MM.1S (cell line): Measurements from ENCODE around the gene ING3.

ENCODE experiments used
- DNase-seq: peaks from one replicate; pipeline ENCODE4 v3.0.0-alpha.2; 2015
- H2AFZ ChIP-seq: fragments of 300-600 bp; sonication (generic); 2 replicates; pipeline ENCODE4 v1.6.0; 2016; ENCODE audit warnings: antibody characterized with exemption, low read length
- H3F3A ChIP-seq: fragments of 300-600 bp; sonication (generic); 2 replicates; pipeline ENCODE4 v1.6.1; 2016; ENCODE audit warnings: mild to moderate bottlenecking, antibody characterized with exemption, low read length, moderate library complexity, mixed read lengths; ENCODE audit not compliant: insufficient read depth
- H3K27ac ChIP-seq: fragments of 300-600 bp; sonication (generic); 2 replicates; pipeline ENCODE4 v1.5.1; 2016; ENCODE audit warnings: mild to moderate bottlenecking, low read length
- H3K27me3 ChIP-seq: fragments of 300-600 bp; sonication (generic); replicated peaks from 2 replicates; pipeline ENCODE4 v1.6.0; 2016; ENCODE audit warnings: low read length; ENCODE audit not compliant: insufficient read depth
- H3K36me3 ChIP-seq: fragments of 300-600 bp; sonication (generic); replicated peaks from 2 replicates; pipeline ENCODE4 v1.6.1; 2016; ENCODE audit warnings: mild to moderate bottlenecking, low read length, mixed read lengths; ENCODE audit not compliant: insufficient read depth
- H3K4me1 ChIP-seq: fragments of 300-600 bp; sonication (generic); 2 replicates; pipeline ENCODE4 v1.6.1; 2016; ENCODE audit warnings: low read length, mixed read lengths
- H3K4me2 ChIP-seq: fragments of 300-600 bp; sonication (generic); 2 replicates; pipeline ENCODE4 v1.6.0; 2016; ENCODE audit warnings: low read depth, low read length
- H3K4me3 ChIP-seq: fragments of 300-600 bp; sonication (generic); 2 replicates; pipeline ENCODE4 v1.5.1; 2016; ENCODE audit warnings: low read length, mixed read lengths
- H3K79me2 ChIP-seq: fragments of 300-600 bp; sonication (generic); 2 replicates; pipeline ENCODE4 v1.6.1; 2016; ENCODE audit warnings: mixed run types, low read length, mixed read lengths
- H3K9ac ChIP-seq: fragments of 300-600 bp; sonication (generic); 2 replicates; pipeline ENCODE4 v1.6.1; 2016; ENCODE audit warnings: low read length, mixed read lengths
- H3K9me2 ChIP-seq: fragments of 300-600 bp; sonication (generic); replicated peaks from 2 replicates; pipeline ENCODE4 v1.6.1; 2016; ENCODE audit warnings: mild to moderate bottlenecking, low read length, mixed read lengths; ENCODE audit not compliant: insufficient read depth
- H3K9me3 ChIP-seq: fragments of 300-600 bp; sonication (generic); replicated peaks from 2 replicates; pipeline ENCODE4 v1.6.1; 2016; ENCODE audit warnings: mild to moderate bottlenecking, low read length, mixed read lengths; ENCODE audit not compliant: insufficient read depth
- H4K20me1 ChIP-seq: fragments of 300-600 bp; sonication (generic); 2 replicates; pipeline ENCODE4 v1.6.1; 2016; ENCODE audit warnings: mild to moderate bottlenecking, low read length, moderate library complexity, mixed read lengths; ENCODE audit not compliant: insufficient read depth
- CTCF ChIP-seq: fragments of 300-600 bp; sonication (generic); IDR thresholded peaks from 2 replicates; pipeline ENCODE4 v1.5.1; 2016; ENCODE audit warnings: antibody characterized with exemption, low read length, mixed read lengths
- EZH2 ChIP-seq: fragments of 300-600 bp; sonication (generic); optimal IDR thresholded peaks from 2 replicates; pipeline ENCODE3; 2017; ENCODE audit warnings: low read depth, mild to moderate bottlenecking, antibody characterized with exemption, low read length, mixed read lengths
- EZH2phosphoT487 ChIP-seq: fragments of 300-600 bp; sonication (generic); IDR thresholded peaks from 2 replicates; pipeline ENCODE4 v1.6.1; 2018; ENCODE audit warnings: antibody characterized with exemption, low read length

Gene ING3

GRCh38 chr7:120986650-120987049, 36.1 kb downstream of the ING3 start:
- H3K9me3 ChIP-seq: no peaks in the 10 kb centered on the region
- no peak overlapping the region for H3K27ac ChIP-seq
- no peak overlapping the region for H3K4me2 ChIP-seq
- no peak overlapping the region for H3K9ac ChIP-seq
- no peaks in the 10 kb centered on the region for H3K36me3 ChIP-seq
- H3K4me3 ChIP-seq: no peak overlapping the region
- H3K79me2 ChIP-seq: no peaks in the 10 kb centered on the region
- TF ChIP-seq CTCF: no peak
- no peak for TF ChIP-seq EZH2phosphoT487
- no peak for TF ChIP-seq EZH2
- H3F3A ChIP-seq: peaks cover 37% of the 10 kb centered on the region
- H3K27me3 ChIP-seq: no peaks in the 10 kb centered on the region
- H2AFZ ChIP-seq: no peak overlapping the region
- H4K20me1 ChIP-seq: no peaks in the 10 kb centered on the region
- no peak for DNase-seq
- peaks cover 27% of the 10 kb centered on the region for H3K4me1 ChIP-seq
- no peaks in the 10 kb centered on the region for H3K9me2 ChIP-seq

- Histone ChIP-seq H3K36me3 (no peaks in the 10 kb centered on the region), H3K4me3 (no peak overlapping the region; the same call in 1 of the 2 replicates), H3K4me1 (peaks cover 28% of the 10 kb centered on the region), H3F3A (peaks cover 37% of the 10 kb centered on the region), H3K79me2 (no peaks in the 10 kb centered on the region), H4K20me1 (no peaks in the 10 kb centered on the region), H3K27me3 (no peaks in the 10 kb centered on the region), H2AFZ (no peak overlapping the region), H3K4me2 (peak overlapping the region; percentile 93; the same call in 1 of the 2 replicates), H3K9me3 (no peaks in the 10 kb centered on the region), H3K27ac (no peak overlapping the region), H3K9ac (no peak overlapping the region), H3K9me2 (no peaks in the 10 kb centered on the region)
- TF ChIP-seq EZH2 (no peak), CTCF (no peak), EZH2phosphoT487 (no peak)
- no peak for DNase-seq
These were observed 36.7 kb downstream of the ING3 start for GRCh38 chr7:120987280-120987679.

GRCh38 chr7:120987683-120988590, 37.4 kb downstream of the ING3 start:
- Histone ChIP-seq H3K4me2 (peak overlapping the region; percentile 93), H3K9me2 (no peaks in the 10 kb centered on the region), H3K36me3 (no peaks in the 10 kb centered on the region), H3K79me2 (no peaks in the 10 kb centered on the region), H3F3A (peaks cover 37% of the 10 kb centered on the region), H3K4me3 (peak overlapping the region; percentile 64), H3K9ac (peak overlapping the region; percentile 1; the same call in 1 of the 2 replicates), H3K4me1 (peaks cover 29% of the 10 kb centered on the region), H4K20me1 (no peaks in the 10 kb centered on the region), H3K27me3 (no peaks in the 10 kb centered on the region), H2AFZ (peak overlapping the region; percentile 71), H3K9me3 (no peaks in the 10 kb centered on the region), H3K27ac (peak overlapping the region; percentile 3; the same call in 1 of the 2 replicates)
- peak; percentile 97 for DNase-seq
- TF ChIP-seq CTCF: peak; percentile 100
- TF ChIP-seq EZH2phosphoT487: no peak
